Nasal cavity respiratory epithelium epithelial cell of viscerocranial mucosa (primary cell): ENCODE measurements around the gene KIF18A. TPM values are rescaled to one million over a fixed set of nuclear protein-coding genes. Genes with fewer than 3 reads are reported as not detected.

Experiments used
- total RNA-seq: library from RNA; depleted of rRNA; stranded (reverse); fragments of >200 nt; gene quantifications from 2 replicates; pipeline ENCODE4 v1.2.3, GENCODE V29; 2014

Gene KIF18A
- total RNA-seq: 0.57 and 1.0 TPM in 2 replicates

GRCh38 chr11:28107750-28108618, at the start of gene KIF18A, which contains the start of gene METTL15:
Gene KIF18A (minus strand): TSS chr11:28108156. CDS start chr11:28097947, 10,209 bp downstream.
Gene METTL15 (plus strand): TSS chr11:28108388. CDS start chr11:28113335, 4,947 bp downstream.

Other genes with a start within 250 kb of the KIF18A start
- gene METTL15, start 232 bp upstream of the KIF18A start, total RNA-seq: 17.8 and 19.1 TPM in 2 replicates